GM12864 (cell line): ENCODE results near the gene GJA3.
A peak's percentile ranks its signal among the peaks of the same experiment; 100 is the strongest.

ENCODE experiments used
- DNase-seq: peaks from one replicate; pipeline ENCODE4 v3.0.0-alpha.2; 2011; ENCODE audit warnings: low read depth
- H3K4me3 ChIP-seq: 2 replicates; pipeline ENCODE4 v1.5.1; 2011; ENCODE audit warnings: mild to moderate bottlenecking, low read depth, low read length, control low read depth
- CTCF ChIP-seq: IDR thresholded peaks from 2 replicates; pipeline ENCODE4 v1.5.1; 2011; ENCODE audit warnings: low read depth, mild to moderate bottlenecking, moderate library complexity, low read length, control low read depth, inconsistent platforms; ENCODE audit errors: missing control alignments

GJA3 gene

DNA sequence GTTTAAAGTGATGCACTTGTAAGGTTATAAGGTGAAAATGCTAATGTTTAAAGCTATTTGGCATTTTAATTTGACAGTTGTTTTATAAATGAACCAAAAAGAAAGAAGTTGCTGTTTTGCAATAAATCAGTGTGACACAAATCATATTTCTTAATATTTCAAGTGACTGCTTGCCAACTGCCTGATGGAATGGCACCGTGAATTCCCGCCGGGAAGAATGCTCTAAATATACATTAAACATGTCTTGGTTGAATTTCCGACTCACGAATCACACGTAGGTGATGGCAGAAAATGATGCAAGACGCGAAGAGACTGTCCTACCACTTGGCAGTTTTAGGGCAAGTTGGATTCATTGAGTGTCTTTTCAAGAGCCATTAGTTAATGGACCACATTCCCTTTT, 34.9 kb upstream of the GJA3 start:
- no peak for TF ChIP-seq CTCF
- no peak overlapping the region for H3K4me3 ChIP-seq
- DNase-seq, result no peak

- DNase-seq, result no peak
- TF ChIP-seq CTCF, result no peak
- H3K4me3 ChIP-seq, result peak overlapping the region; percentile 38
Measured at GRCh38 chr13:20193907-20194631, 33.2 kb upstream of the GJA3 start.

DNA sequence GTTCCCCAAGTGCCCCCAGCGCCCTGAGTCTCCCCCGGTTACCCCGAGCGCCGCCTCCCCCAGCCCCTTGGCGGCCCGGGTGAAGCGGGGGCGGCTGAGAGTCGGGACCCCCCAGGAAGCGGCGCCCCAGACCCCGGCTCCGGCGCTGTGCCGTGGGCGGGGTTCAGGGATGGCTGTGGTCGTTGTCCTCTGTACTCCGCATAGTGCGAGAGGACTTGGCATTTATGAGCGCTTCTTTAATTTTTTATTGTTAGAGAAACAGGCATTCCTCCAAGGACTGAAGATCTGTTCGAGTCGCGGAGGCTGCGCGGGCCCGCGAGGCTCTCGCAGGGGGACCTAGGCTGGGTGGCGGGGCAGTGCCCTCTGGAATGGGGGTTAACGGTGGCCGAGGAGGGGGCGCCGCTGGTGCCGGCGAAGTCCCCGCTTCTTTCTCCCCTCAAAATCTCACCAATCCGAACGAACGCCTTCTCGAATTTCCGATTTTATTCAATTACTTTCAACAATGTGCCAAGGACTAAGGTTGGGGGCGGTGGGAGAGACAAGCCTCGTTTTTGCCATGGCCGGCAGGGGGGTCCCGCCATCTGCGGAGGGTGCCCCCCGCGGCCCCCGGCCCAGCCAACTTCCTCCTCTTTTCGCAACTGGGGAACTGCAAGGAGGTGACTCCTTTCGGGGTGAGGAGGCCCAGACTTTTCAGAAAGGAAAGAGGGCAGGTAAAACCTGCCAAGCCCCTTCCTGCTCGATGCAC, 32.5 kb upstream of the GJA3 start:
- H3K4me3 ChIP-seq, result peak overlapping the region; percentile 38
- no peak for DNase-seq
- no peak for TF ChIP-seq CTCF

GRCh38 chr13:20192836-20193161, 31.9 kb upstream of the GJA3 start, which contains the start of gene GJB2:
TSS of gene GJB2 (minus strand) at chr13:20192938. CDS start at chr13:20189581, 3,357 bp downstream.
- TF ChIP-seq CTCF, result no peak
- peak within 1 kb of the TSS; percentile 38 for H3K4me3 ChIP-seq

GRCh38 chr13:20192158-20192835, 31.4 kb upstream of the GJA3 start:
- H3K4me3 ChIP-seq, result peak overlapping the region; percentile 38
- no peak for DNase-seq
- TF ChIP-seq CTCF, result peak; percentile 14

More at GRCh38 chr13:20192836-20193161, 31.9 kb upstream of the GJA3 start, which contains the start of gene GJB2:
- DNase-seq, result no peak

- DNase-seq, result no peak
- H3K4me3 ChIP-seq, result peak overlapping the region; percentile 38; the same call in 1 of the 2 replicates
- no peak for TF ChIP-seq CTCF
Measured at GRCh38 chr13:20191311-20192157, 30.7 kb upstream of the GJA3 start.
